GM12891 (cell line): ENCODE measurements around the gene LRMDA.

Experiments used
- POLR2A ChIP-seq: IDR thresholded peaks from 2 replicates; pipeline ENCODE4 v1.6.1; 2011; ENCODE audit warnings: low read depth, low read length, control low read depth
- POLR2AphosphoS5 ChIP-seq: IDR thresholded peaks from 2 replicates; pipeline ENCODE4 v1.6.1; 2011; ENCODE audit warnings: low read depth, low read length, control low read depth
- POU2F2 ChIP-seq: IDR thresholded peaks from 2 replicates; pipeline ENCODE4 v1.6.1; 2011; ENCODE audit warnings: low read depth, mild to moderate bottlenecking, control low read depth, low read length, moderate library complexity
- TAF1 ChIP-seq: IDR thresholded peaks from 2 replicates; pipeline ENCODE4 v1.6.1; 2011; ENCODE audit warnings: low read depth, low read length, control low read depth

- no peak for TF ChIP-seq POLR2AphosphoS5
- TF ChIP-seq POLR2A, result no peak
- no peak for TF ChIP-seq TAF1
- no peak for TF ChIP-seq POU2F2
Observed at GRCh38 chr10:75450644-75451640, 19.5 kb downstream of the LRMDA start.
